HG02610 (cell line): ENCODE data around the gene ELOVL6.
"Not testable (repeated sequence)": the region's sequence is repeated elsewhere in the genome, so short reads cannot be mapped to it uniquely, and the experiment has no call there.

Source experiments
- ATAC-seq: cut with Tn5 transposase; IDR thresholded peaks from one replicate; pipeline ENCODE4 v1.9.1; 2021; ENCODE audit warnings: mild to moderate bottlenecking, moderate library complexity; ENCODE audit not compliant: unreplicated experiment

Gene ELOVL6

GRCh38 chr4:110078148-110078547 lies 120.3 kb downstream of the ELOVL6 start:
- ATAC-seq = not testable (repeated sequence)

GRCh38 chr4:110076828-110077227 lies 121.6 kb downstream of the ELOVL6 start:
- not testable (repeated sequence) for ATAC-seq

DNA sequence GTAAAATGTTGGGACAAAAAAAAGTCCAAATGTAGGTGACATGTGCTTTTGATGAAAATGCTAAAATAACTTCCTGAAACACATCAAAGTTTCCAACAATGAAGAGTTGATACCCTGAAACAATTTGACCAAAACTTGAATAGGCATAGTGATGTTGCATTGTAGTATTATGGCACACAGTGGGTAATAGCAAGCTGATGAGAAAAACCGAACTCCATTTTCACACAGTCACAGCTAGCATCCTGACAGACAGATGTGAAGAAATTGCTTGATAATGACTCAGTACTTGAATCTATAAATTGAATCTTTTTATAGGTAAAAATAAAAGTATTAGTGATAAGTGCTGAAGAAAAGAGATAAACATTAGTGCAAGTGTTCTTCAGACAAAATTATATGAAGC lies 122.5 kb downstream of the ELOVL6 start:
- ATAC-seq = no peak

- no peak for ATAC-seq
Measured at GRCh38 chr4:110075083-110075738, 123.2 kb downstream of the ELOVL6 start.

- ATAC-seq = no peak
Measured at GRCh38 chr4:110074570-110074969, 123.8 kb downstream of the ELOVL6 start.

DNA sequence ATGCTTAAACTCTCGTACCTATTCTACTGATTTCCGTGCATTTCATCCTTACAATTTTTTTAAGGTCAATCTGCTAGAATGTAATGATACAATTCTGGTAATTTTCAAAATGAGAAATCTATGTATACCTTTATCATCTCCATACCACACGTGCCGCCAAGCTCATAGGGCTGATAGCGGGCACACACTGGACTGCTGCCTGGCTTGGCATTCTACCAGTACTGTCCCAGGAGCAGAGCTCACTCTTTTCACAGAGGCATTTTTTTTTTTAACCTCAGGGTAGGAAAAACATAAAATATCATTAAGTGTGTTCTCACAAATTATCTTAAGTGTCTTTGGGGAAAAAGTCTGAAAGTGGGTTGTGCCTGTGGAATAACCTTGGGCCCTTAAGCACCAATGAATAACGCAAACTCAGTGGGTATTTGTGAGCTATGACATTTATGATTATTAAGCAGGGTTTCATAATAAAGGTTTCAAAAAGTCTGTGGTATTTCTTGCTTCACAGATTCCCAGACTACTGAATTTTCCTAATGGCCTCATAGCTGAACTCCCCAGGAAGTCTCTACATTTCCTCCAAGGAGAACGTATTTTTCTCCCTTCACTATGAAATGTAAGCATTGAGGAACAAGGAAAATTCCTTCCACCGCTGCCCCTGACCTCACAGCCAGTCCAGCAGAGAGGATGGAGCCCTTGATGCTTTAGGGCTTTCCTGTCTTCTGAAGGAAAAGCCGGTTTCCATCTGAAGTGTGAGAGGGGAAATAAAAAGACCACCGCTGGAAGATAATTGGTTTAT lies 125.2 kb downstream of the ELOVL6 start:
- ATAC-seq = no peak

- ATAC-seq = no peak
Measured at GRCh38 chr4:110071466-110071865, 126.9 kb downstream of the ELOVL6 start.

- ATAC-seq = no peak
Measured at GRCh38 chr4:110068248-110068647, 130.2 kb downstream of the ELOVL6 start.

- ATAC-seq = no peak
Measured at GRCh38 chr4:110064934-110065333, 133.5 kb downstream of the ELOVL6 start.

DNA sequence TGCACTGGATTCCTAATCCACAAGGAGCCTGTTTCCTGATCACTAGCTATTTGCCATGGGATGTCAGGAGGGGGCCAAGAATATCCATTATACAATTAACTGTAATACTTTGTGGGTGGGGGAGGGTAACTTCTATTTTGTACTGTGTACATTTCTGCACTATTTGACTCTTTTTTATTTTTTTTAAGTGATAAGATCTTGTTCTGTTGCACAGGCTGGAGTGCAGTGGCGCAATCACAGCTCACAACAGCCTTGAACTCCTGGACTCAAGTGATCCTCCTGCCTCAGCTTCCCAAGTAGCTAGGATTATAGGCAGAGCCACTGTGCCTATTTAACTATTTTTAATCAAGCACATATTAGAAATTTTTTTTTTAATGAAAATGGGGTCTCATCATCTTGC lies 134.1 kb downstream of the ELOVL6 start:
- ATAC-seq = no peak

DNA sequence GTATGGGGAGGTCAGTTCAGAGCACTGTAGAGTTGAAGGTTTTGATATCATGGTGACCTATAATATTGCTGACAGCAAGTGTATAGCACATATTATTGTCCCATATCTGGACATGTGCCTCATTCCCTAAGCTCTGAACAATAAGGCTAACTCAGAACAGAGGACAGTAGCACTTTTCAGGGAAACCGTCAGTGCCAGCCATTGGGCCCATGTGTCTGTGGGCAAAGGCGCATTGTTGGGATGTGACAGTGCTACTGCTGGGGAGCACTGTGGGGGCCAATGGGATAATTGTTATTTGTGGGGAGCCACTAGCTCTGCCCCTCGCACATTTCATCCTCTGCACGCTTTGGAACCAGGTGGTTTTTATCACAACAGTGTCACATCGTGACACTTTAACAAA lies 136.2 kb downstream of the ELOVL6 start:
- ATAC-seq = no peak

GRCh38 chr4:110061076-110061475 lies 137.3 kb downstream of the ELOVL6 start:
- no peak for ATAC-seq

- peak; percentile 80 for ATAC-seq
Measured at GRCh38 chr4:110059556-110060191, 138.7 kb downstream of the ELOVL6 start.

GRCh38 chr4:110058677-110059076 lies 139.7 kb downstream of the ELOVL6 start:
- ATAC-seq = no peak

DNA sequence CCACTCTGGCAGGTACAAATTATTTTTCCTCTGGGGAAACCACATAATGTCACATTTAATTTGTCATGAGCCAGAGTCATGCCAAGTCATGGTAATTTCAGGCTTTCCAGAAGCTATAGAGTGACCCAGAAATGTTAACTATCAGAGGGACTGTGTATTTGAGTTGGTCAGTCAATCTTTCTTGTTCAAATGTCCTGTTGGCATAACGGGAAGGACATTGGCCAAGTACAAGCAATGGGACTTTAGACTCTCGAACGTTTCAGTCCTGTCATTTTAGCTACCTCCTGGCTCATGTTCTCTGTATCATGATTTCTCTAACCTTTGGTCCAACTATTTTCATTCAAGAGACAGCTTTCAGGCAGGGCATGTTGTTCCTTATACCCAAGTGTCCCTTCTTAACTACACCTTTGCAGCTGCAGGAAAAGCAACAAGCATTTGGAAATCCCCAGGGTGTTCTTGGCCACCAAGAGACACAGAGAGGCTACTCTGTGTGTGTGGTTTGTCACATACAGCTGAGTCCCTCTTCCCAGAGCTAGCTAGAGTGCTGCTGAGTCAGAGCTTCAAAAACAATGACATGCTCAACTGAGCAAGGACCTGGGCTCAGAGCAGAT lies 143.2 kb downstream of the ELOVL6 start:
- peak; percentile 89 for ATAC-seq

GRCh38 chr4:110049951-110050925 lies 148.2 kb downstream of the ELOVL6 start:
- ATAC-seq = no peak

DNA sequence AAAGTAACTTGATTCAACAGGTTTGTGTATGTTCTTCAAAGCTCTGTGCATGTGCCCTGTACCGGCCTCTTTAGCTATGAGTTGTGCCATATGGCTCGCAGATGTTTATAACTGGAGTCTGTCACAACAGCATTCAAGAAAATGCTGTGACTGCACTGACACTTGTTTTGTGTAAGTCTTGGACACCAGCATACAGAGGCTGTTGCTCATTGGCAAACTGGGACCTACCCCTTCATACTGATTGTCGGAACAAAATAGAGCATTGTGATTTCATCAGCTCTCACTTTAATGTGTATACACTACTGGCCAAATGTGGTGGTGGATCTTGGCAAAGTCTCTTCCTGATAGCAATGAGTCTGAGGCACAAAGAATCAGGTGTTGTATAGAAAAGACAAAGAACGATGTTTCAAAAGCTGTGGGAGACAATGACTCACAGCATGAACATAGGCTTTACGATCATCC lies 151.8 kb downstream of the ELOVL6 start:
- no peak for ATAC-seq

- ATAC-seq = no peak
Measured at GRCh38 chr4:110042545-110043517, 155.6 kb downstream of the ELOVL6 start.

GRCh38 chr4:110041735-110042134 lies 156.7 kb downstream of the ELOVL6 start:
- no peak for ATAC-seq
